HepG2 (cell line): ENCODE results near the gene SNHG17. TPM values are rescaled to one million over a fixed set of nuclear protein-coding genes. Genes with fewer than 3 reads are reported as not detected.

Source experiments
- ARID2 ChIP-seq: sonication (generic); formaldehyde crosslinking; IDR thresholded peaks from 2 replicates; pipeline ENCODE4 v1.8.1; 2022; ENCODE audit warnings: mild to moderate bottlenecking, missing genetic modification reagents, borderline replicate concordance
- ATRX ChIP-seq: sonication (generic); formaldehyde crosslinking; IDR thresholded peaks from 2 replicates; pipeline ENCODE4 v1.4.0; 2020; ENCODE audit warnings: missing genetic modification reagents, borderline replicate concordance
- DNMT3B ChIP-seq: conservative IDR thresholded peaks from 2 replicates; pipeline ENCODE4 v1.6.1; 2016; ENCODE audit warnings: missing biosample characterization, control low read depth
- DZIP1 ChIP-seq: sonication (generic); formaldehyde crosslinking; IDR thresholded peaks from 2 replicates; pipeline ENCODE4 v1.5.0; 2020; ENCODE audit warnings: mild to moderate bottlenecking, missing genetic modification reagents
- GMEB2 ChIP-seq: IDR thresholded peaks from 2 replicates; pipeline ENCODE4 v1.6.1; 2016; ENCODE audit warnings: missing biosample characterization, missing genetic modification reagents, low read depth
- HHEX ChIP-seq: IDR thresholded peaks from 2 replicates; pipeline ENCODE4 v1.6.1; 2016; ENCODE audit warnings: control low read depth
- HINFP ChIP-seq: sonication (generic); formaldehyde crosslinking; IDR thresholded peaks from 2 replicates; pipeline ENCODE4 v1.4.0; 2020; ENCODE audit warnings: low read depth, mild to moderate bottlenecking, missing genetic modification reagents
- KDM1A ChIP-seq: IDR thresholded peaks from 2 replicates; pipeline ENCODE4 v1.6.1; 2016; ENCODE audit warnings: missing compliant biosample characterization
- KLF11 ChIP-seq: IDR thresholded peaks from 2 replicates; pipeline ENCODE4 v1.6.1; 2016; ENCODE audit warnings: missing compliant biosample characterization
- LCORL ChIP-seq, 2 experiments: fragments of 450-650 bp in 1 of 2; sonication (generic) in 1 of 2; formaldehyde crosslinking in 1 of 2; IDR thresholded peaks; 2 replicates each; pipeline versions ENCODE4 v1.5.0 to v1.6.1; 2017 to 2020; ENCODE audit warnings: antibody characterized with exemption in 1 of 2, missing genetic modification reagents in 1 of 2
- MEF2D ChIP-seq: sonication (generic); formaldehyde crosslinking; IDR thresholded peaks from 2 replicates; pipeline ENCODE4 v1.5.1; 2020; ENCODE audit warnings: mild to moderate bottlenecking, missing genetic modification reagents
- NFATC3 ChIP-seq: sonication (generic); formaldehyde crosslinking; IDR thresholded peaks from 2 replicates; pipeline ENCODE4 v1.5.1; 2020; ENCODE audit warnings: mild to moderate bottlenecking, missing genetic modification reagents
- NFKB2 ChIP-seq: sonication (generic); formaldehyde crosslinking; IDR thresholded peaks from 2 replicates; pipeline ENCODE4 v1.4.0; 2020; ENCODE audit warnings: missing genetic modification reagents, borderline replicate concordance
- ONECUT2 ChIP-seq: sonication (generic); formaldehyde crosslinking; IDR thresholded peaks from 2 replicates; pipeline ENCODE4 v1.4.0; 2020; ENCODE audit warnings: missing genetic modification reagents
- PRMT3 ChIP-seq: sonication (generic); formaldehyde crosslinking; IDR thresholded peaks from 2 replicates; pipeline ENCODE4 v1.8.1; 2022; ENCODE audit warnings: low read depth, mild to moderate bottlenecking, moderate library complexity, missing genetic modification reagents, borderline replicate concordance
- RFXANK ChIP-seq: IDR thresholded peaks from 2 replicates; pipeline ENCODE4 v1.6.1; 2016
- SIN3B ChIP-seq: fragments of 150-350 bp; IDR thresholded peaks from 2 replicates; pipeline ENCODE4 v1.6.1; 2014; ENCODE audit warnings: low read length
- SIX4 ChIP-seq: sonication (generic); formaldehyde crosslinking; IDR thresholded peaks from 2 replicates; pipeline ENCODE4 v1.4.0; 2020; ENCODE audit warnings: missing genetic modification reagents
- STAG1 ChIP-seq: sonication (generic); formaldehyde crosslinking; IDR thresholded peaks from 2 replicates; pipeline ENCODE4 v1.4.0; 2020; ENCODE audit warnings: missing genetic modification reagents
- THYN1 ChIP-seq: sonication (generic); formaldehyde crosslinking; IDR thresholded peaks from 2 replicates; pipeline ENCODE4 v1.8.1; 2023; ENCODE audit warnings: low read depth, mild to moderate bottlenecking, moderate library complexity, missing genetic modification reagents, borderline replicate concordance
- ZFP36 ChIP-seq: fragments of 150-350 bp; IDR thresholded peaks from 2 replicates; pipeline ENCODE4 v1.6.1; 2018; ENCODE audit warnings: borderline replicate concordance, low read length, low read depth; ENCODE audit not compliant: partially characterized antibody
- ZMYM4 ChIP-seq: sonication (generic); formaldehyde crosslinking; IDR thresholded peaks from 2 replicates; pipeline ENCODE4 v1.8.1; 2023; ENCODE audit warnings: mild to moderate bottlenecking, missing genetic modification reagents
- ZNF121 ChIP-seq: sonication (generic); formaldehyde crosslinking; IDR thresholded peaks from 2 replicates; pipeline ENCODE4 v1.5.0; 2020; ENCODE audit warnings: mild to moderate bottlenecking, missing genetic modification reagents
- ZNF235 ChIP-seq: sonication (generic); formaldehyde crosslinking; IDR thresholded peaks from 2 replicates; pipeline ENCODE4 v1.8.1; 2023; ENCODE audit warnings: mild to moderate bottlenecking, missing genetic modification reagents, borderline replicate concordance
- ZNF670 ChIP-seq: sonication (generic); formaldehyde crosslinking; IDR thresholded peaks from 2 replicates; pipeline ENCODE4 v1.8.0; 2022; ENCODE audit warnings: mild to moderate bottlenecking, missing genetic modification reagents, borderline replicate concordance
- ZNF792 ChIP-seq: IDR thresholded peaks from 2 replicates; pipeline ENCODE4 v1.6.1; 2016
- polyA plus RNA-seq, 8 experiments: library from polyadenylated mRNA; depleted of rRNA in 3 of 8; stranded (reverse) in 7 of 8; unstranded in 1 of 8; fragments of >200 nt; fragmentation: Illumina TruSeq in 4 of 8; extraction: Trizol in 4 of 8; gene quantifications; 2 replicates each; pipeline versions ENCODE4 v1.2.1 to v1.2.3, GENCODE V29; 2011 to 2016; ENCODE audit warnings: low read depth in 4 of 8, missing spikeins in 1 of 8, mixed read lengths in 1 of 8; ENCODE audit not compliant: insufficient read depth in 1 of 8
- total RNA-seq, 5 experiments: library from RNA; depleted of rRNA; stranded (reverse); fragments of >200 nt; fragmentation: Illumina TruSeq; extraction: Trizol; gene quantifications; 2 replicates each; pipeline ENCODE4 v1.2.3, GENCODE V29; 2016; ENCODE audit warnings: low read depth in 1 of 5

SNHG17 gene
- total and polyA plus RNA-seq, 2 of the 13 experiments (the other 11 are each of a cell fraction or from before 2014, with no cell fraction given), result 26.2 to 41.2 TPM

GRCh38 chr20:38434770-38435554 lies at the start of gene SNHG17 (continued):
- TF ChIP-seq GMEB2 (peak; percentile 93), SIX4 (CRISPR knock-in tag) (peak; percentile 91), KDM1A (CRISPR knock-in tag) (peak; percentile 96), LCORL (IDR thresholded peaks at IDR 0.05) (no peak), LCORL (CRISPR knock-in tag; IDR thresholded peaks at IDR 0.05) (peak; percentile 97), ATRX (CRISPR knock-in tag) (no peak), SIN3B (peak; percentile 86), THYN1 (CRISPR knock-in tag) (peak; percentile 97; the same call in 1 of the 2 replicates), DZIP1 (CRISPR knock-in tag) (peak; percentile 98), ZFP36 (peak; percentile 57), NFATC3 (peak; percentile 98; the same call in 1 of the 2 replicates), DNMT3B (CRISPR knock-in tag) (peak; percentile 79; the same call in 1 of the 2 replicates), PRMT3 (peak; percentile 88; the same call in 1 of the 2 replicates), ZNF792 (peak; percentile 99), MEF2D (CRISPR knock-in tag) (peak; percentile 97), ZNF670 (CRISPR knock-in tag) (peak; percentile 98), HINFP (CRISPR knock-in tag) (peak; percentile 98), NFKB2 (CRISPR knock-in tag) (peak; percentile 100), KLF11 (CRISPR knock-in tag) (peak; percentile 99), RFXANK (CRISPR knock-in tag) (peak; percentile 96), STAG1 (CRISPR knock-in tag) (peak; percentile 63), ZMYM4 (CRISPR knock-in tag) (peak; percentile 100), ARID2 (CRISPR knock-in tag) (peak; percentile 8; the same call in 1 of the 2 replicates), ZNF235 (CRISPR knock-in tag) (peak; percentile 99), HHEX (no peak), ZNF121 (CRISPR knock-in tag) (peak; percentile 87; the same call in 1 of the 2 replicates), ONECUT2 (CRISPR knock-in tag) (peak; percentile 76)
